ENCODE measurements around the gene CAMSAP2.

The CAMSAP2 gene

GRCh38 chr1:200738327-200738948, at the start of gene CAMSAP2:
Gene CAMSAP2, plus strand, starts transcription at chr1:200738893. Its CDS starts 935 bp downstream, at chr1:200739828.
- peak in 1 of 2 donors; percentile 48 for DNase-seq (ENCODE audit: low read depth in 1 of 2, low spot score in 1 of 2)

- DNase-seq (ENCODE audit: low read depth in 1 of 2, low spot score in 1 of 2) = no peak
These were observed 46.4 kb upstream of the CAMSAP2 start for GRCh38 chr1:200692316-200692715.

GRCh38 chr1:200693327-200693726, 45.4 kb upstream of the CAMSAP2 start:
- no peak for DNase-seq (ENCODE audit: low read depth in 1 of 2, low spot score in 1 of 2)

GRCh38 chr1:200694738-200695137, 44.0 kb upstream of the CAMSAP2 start:
- DNase-seq (ENCODE audit: low read depth in 1 of 2, low spot score in 1 of 2) = no peak

GRCh38 chr1:200699871-200700270, 38.8 kb upstream of the CAMSAP2 start:
- DNase-seq (ENCODE audit: low read depth in 1 of 2, low spot score in 1 of 2) = no peak

- no peak for DNase-seq (ENCODE audit: low read depth in 1 of 2, low spot score in 1 of 2)
These were observed 33.6 kb upstream of the CAMSAP2 start for GRCh38 chr1:200704986-200705500.

- no peak for DNase-seq (ENCODE audit: low read depth in 1 of 2, low spot score in 1 of 2)
These were observed 32.4 kb upstream of the CAMSAP2 start for GRCh38 chr1:200706111-200706814.

GRCh38 chr1:200707116-200707515, 31.6 kb upstream of the CAMSAP2 start:
- DNase-seq (ENCODE audit: low read depth in 1 of 2, low spot score in 1 of 2) = no peak

- DNase-seq (ENCODE audit: low read depth in 1 of 2, low spot score in 1 of 2) = no peak
These were observed 30.5 kb upstream of the CAMSAP2 start for GRCh38 chr1:200708161-200708560.

GRCh38 chr1:200708769-200709168, 29.9 kb upstream of the CAMSAP2 start:
- DNase-seq (ENCODE audit: low read depth in 1 of 2, low spot score in 1 of 2) = no peak

- no peak for DNase-seq (ENCODE audit: low read depth in 1 of 2, low spot score in 1 of 2)
These were observed 28.5 kb upstream of the CAMSAP2 start for GRCh38 chr1:200710166-200710565.

GRCh38 chr1:200714504-200715187, 24.0 kb upstream of the CAMSAP2 start:
- no peak for DNase-seq (ENCODE audit: low read depth in 1 of 2, low spot score in 1 of 2)

GRCh38 chr1:200720199-200720598, 18.5 kb upstream of the CAMSAP2 start:
- DNase-seq (ENCODE audit: low read depth in 1 of 2, low spot score in 1 of 2) = no peak

GRCh38 chr1:200724064-200724463, 14.6 kb upstream of the CAMSAP2 start:
- DNase-seq (ENCODE audit: low read depth in 1 of 2, low spot score in 1 of 2) = no peak

- DNase-seq (ENCODE audit: low read depth in 1 of 2, low spot score in 1 of 2) = no peak
These were observed 11.4 kb upstream of the CAMSAP2 start for GRCh38 chr1:200727257-200727656.

- no peak for DNase-seq (ENCODE audit: low read depth in 1 of 2, low spot score in 1 of 2)
These were observed 8.8 kb upstream of the CAMSAP2 start for GRCh38 chr1:200729863-200730262.

- DNase-seq (ENCODE audit: low read depth in 1 of 2, low spot score in 1 of 2) = no peak
These were observed 6.9 kb upstream of the CAMSAP2 start for GRCh38 chr1:200731654-200732332.

GRCh38 chr1:200732438-200732837, 6.3 kb upstream of the CAMSAP2 start:
- DNase-seq (ENCODE audit: low read depth in 1 of 2, low spot score in 1 of 2) = no peak

- DNase-seq (ENCODE audit: low read depth in 1 of 2, low spot score in 1 of 2) = no peak
These were observed 4.8 kb upstream of the CAMSAP2 start for GRCh38 chr1:200733907-200734306.

- DNase-seq (ENCODE audit: low read depth in 1 of 2, low spot score in 1 of 2) = no peak
These were observed 924 bp upstream of the CAMSAP2 start for GRCh38 chr1:200737647-200738291.

All from activated T-helper 1 cell treated with anti-CD3 and anti-CD28 coated beads, Interleukin-2, amount 50 U/mL, for 16 hours (primary cell).